GM19468 (cell line): ENCODE measurements around the gene ELF3.
"Not testable (repeated sequence)": the region's sequence is repeated elsewhere in the genome, so short reads cannot be mapped to it uniquely, and the experiment has no call there.

Experiments used
- ATAC-seq: cut with Tn5 transposase; IDR thresholded peaks from one replicate; pipeline ENCODE4 v1.9.1; 2021; ENCODE audit warnings: mild to moderate bottlenecking, moderate library complexity, moderate number of reproducible peaks; ENCODE audit not compliant: unreplicated experiment; ENCODE audit errors: extremely low read depth

ELF3 gene

DNA sequence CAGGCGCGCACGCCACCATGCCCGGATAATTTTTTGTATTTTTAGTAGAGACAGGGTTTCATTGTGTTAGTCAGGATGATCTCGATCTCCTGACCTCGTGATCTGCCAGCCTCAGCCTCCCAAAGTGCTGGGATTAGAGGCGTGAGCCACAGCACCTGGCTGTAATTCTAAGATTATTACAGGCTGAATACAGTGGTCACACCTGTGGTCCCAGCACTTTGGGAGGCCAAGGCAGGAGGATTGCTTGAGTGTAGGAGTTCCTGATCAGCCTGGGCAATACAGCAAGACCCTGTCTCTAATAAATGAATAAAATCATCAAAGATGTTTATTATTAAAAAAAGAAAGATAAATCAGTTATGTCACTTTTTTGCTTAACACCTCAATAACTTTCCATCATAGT lies 52.2 kb downstream of the ELF3 start:
- ATAC-seq, result not testable (repeated sequence)

DNA sequence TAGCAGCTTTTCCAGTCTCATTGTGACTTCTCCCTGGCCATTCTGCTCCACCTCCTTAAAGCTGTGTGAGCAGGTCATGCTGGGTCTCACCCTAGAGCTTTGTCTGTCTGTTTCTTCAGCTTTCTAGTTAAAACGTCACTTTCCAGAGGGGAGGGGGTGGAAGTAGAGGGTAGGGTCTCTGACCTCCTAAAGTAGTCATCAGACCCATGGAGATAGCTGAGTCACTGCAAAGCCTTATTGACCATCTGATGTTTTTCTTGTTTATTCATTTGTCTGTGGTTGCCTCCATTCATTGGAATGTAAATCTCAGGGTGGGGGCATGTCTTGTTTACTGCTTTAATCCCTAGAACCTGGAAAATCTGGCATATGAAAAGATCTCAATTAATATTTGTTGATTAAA lies 52.7 kb downstream of the ELF3 start:
- no peak for ATAC-seq

DNA sequence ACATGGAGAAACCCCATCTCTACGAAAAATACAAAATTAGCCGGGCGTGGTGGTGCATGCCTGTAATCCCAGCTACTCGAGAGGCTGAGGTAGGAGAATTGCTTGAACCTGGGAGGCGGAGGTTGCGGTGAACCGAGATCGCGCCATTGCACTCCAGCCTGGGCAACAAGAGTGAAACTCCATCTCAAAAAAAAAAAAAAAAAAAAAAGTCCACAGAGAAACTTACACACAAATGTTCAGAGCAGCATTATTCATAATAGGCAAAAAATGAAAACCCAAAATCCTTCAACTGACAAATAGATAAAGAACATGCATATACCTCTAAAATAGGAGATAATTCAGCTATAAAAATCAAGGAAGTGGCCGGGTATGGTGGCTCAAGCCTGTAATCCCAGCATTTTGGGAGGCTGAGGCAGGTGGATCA lies 54.5 kb downstream of the ELF3 start:
- ATAC-seq, result not testable (repeated sequence)
